ENCODE measurements around the gene NSL1.

Gene NSL1

DNA sequence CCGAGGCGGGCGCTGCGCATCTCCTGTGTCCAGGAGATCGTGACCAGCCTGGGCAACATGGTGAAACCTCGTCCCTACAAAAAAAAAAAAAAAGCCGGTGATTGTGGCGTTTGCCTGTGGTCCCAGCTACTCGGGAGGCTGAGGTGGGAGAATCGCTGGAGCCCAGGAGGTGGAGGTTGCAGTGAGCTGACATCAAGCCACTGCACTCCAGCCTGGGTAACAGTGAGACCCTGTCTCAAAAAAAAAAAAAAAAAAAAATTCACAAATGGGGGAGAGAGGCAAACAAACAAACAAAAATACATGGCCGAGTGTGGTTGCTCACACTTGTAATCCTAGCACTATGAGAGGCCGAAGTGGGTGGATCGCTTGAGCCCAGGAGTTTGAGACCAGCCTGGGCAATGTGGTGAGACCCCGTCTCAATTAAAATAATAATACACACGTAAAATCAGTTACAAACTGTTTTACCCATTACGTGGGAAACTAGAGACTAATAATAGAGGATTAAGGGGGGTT is 875 bp upstream of the NSL1 start:
- POLR2A ChIA-PET, result interaction anchor here (1.4 to 1.8 kb wide), 4 partner anchors 63 to 195 kb away, joined by 3 to 9 read pairs (median 3); partner anchors contain the start of gene FLVCR1
- CTCF ChIA-PET, result interaction anchor here (0.6 to 1.7 kb wide), 2 partner anchors 22 to 43 kb away, joined by 3 to 4 read pairs; no protein-coding TSS in a partner anchor
- DNase-seq (ENCODE audit: extremely low spot score), result no peak
- TF ChIP-seq L3MBTL2 (conservative IDR thresholded peaks at IDR 0.05), result no peak
- TF ChIP-seq, protein P1, sequence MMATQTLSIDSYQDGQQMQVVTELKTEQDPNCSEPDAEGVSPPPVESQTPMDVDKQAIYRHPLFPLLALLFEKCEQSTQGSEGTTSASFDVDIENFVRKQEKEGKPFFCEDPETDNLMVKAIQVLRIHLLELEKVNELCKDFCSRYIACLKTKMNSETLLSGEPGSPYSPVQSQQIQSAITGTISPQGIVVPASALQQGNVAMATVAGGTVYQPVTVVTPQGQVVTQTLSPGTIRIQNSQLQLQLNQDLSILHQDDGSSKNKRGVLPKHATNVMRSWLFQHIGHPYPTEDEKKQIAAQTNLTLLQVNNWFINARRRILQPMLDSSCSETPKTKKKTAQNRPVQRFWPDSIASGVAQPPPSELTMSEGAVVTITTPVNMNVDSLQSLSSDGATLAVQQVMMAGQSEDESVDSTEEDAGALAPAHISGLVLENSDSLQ (IDR thresholded peaks at IDR 0.05), result no peak
- no peak for TF ChIP-seq LEF1 (IDR thresholded peaks at IDR 0.05; ENCODE audit: borderline replicate concordance)
- TF ChIP-seq ZNF384 (IDR thresholded peaks at IDR 0.05), result peak; percentile 63; the same call in 1 of the 2 replicates
- TF ChIP-seq HDGF (IDR thresholded peaks at IDR 0.05; ENCODE audit: borderline replicate concordance), result no peak
- TF ChIP-seq FOXK2 (IDR thresholded peaks at IDR 0.05), result no peak
- no peak for TF ChIP-seq SUZ12 (IDR thresholded peaks at IDR 0.05)
- no peak for TF ChIP-seq FOXM1 (IDR thresholded peaks at IDR 0.05; ENCODE audit: borderline replicate concordance)
- no peak for TF ChIP-seq BHLHE40 (IDR thresholded peaks at IDR 0.05; ENCODE audit: borderline replicate concordance)

DNA sequence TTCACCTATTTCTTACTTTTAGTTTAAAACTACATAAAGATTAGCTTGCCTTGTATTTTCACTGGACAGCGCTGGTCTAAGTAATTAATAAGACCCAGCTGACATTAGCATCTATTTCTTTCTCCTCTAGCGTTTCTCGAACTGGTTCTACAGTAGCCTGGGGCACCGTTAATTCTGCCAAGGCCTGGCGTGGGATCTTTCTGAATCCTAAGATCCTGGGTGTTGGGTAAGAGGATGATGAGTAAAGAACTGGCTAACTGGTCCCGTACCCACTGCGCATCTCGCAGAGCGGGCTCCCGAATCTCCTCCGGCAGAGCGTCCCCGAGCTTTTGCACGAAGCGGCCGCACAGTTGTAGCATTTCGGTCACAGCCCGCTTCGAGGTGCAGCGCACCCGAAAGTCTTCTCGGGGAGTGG is 309 bp downstream of the NSL1 start:
- CTCF ChIA-PET, result interaction anchor here (0.6 to 1.1 kb wide), 4 partner anchors 41 to 335 kb away, joined by 4 to 5 read pairs (median 4); no protein-coding TSS in a partner anchor
- TF ChIP-seq L3MBTL2 (conservative IDR thresholded peaks at IDR 0.05) (peak; percentile 46; the same call in 1 of the 2 replicates), FOXA1 (IDR thresholded peaks at IDR 0.05) (no peak)
- peak; percentile 74 for DNase-seq (ENCODE audit: extremely low spot score)
- POLR2A ChIA-PET, result interaction anchor here (0.5 to 2.1 kb wide), 11 partner anchors 9 to 223 kb away, joined by 3 to 9 read pairs (median 3); partner anchors contain the start of gene FLVCR1

DNA sequence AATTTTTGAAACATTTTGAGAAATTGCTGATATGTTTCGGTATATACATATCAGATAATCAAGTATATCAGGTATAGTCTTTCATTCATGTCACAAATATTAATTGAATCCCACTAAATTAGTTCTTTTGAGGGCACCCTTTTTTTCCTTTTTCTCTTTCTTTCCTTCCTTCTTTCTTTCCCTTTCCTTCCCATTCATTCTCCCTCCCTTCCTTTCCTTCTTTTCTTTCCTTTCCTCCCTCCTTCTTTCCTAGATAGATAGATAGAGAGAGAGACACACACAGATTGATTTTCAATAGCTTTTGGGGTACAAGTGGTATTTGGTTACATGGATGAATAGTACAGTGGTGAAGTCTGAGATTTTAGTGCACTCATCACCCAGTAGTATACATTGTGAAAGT is 5.7 kb downstream of the NSL1 start:
- ChIA-PET POLR2A (no interaction called here), CTCF (interaction anchor here (1.9 kb wide), 1 partner anchor 121 kb away, joined by 5 read pairs; no protein-coding TSS in a partner anchor)
- no peak for DNase-seq (ENCODE audit: extremely low spot score)
- TF ChIP-seq LEF1 (IDR thresholded peaks at IDR 0.05; ENCODE audit: borderline replicate concordance) (no peak), ARNT (IDR thresholded peaks at IDR 0.05) (no peak), NFRKB (IDR thresholded peaks at IDR 0.05) (no peak), TARDBP (IDR thresholded peaks at IDR 0.05) (no peak), CTBP1 (IDR thresholded peaks at IDR 0.05; ENCODE audit: borderline replicate concordance) (no peak), BHLHE40 (IDR thresholded peaks at IDR 0.05; ENCODE audit: borderline replicate concordance) (no peak), SP1 (IDR thresholded peaks at IDR 0.05) (no peak), ELF4 (IDR thresholded peaks at IDR 0.05) (no peak), SUZ12 (IDR thresholded peaks at IDR 0.05) (no peak), HDGF (IDR thresholded peaks at IDR 0.05; ENCODE audit: borderline replicate concordance) (no peak), FOXA1 (IDR thresholded peaks at IDR 0.05) (no peak), ZNF384 (IDR thresholded peaks at IDR 0.05) (no peak), FOXM1 (IDR thresholded peaks at IDR 0.05; ENCODE audit: borderline replicate concordance) (no peak), L3MBTL2 (conservative IDR thresholded peaks at IDR 0.05) (no peak), FOXK2 (IDR thresholded peaks at IDR 0.05) (no peak)
- TF ChIP-seq, protein P1 (IDR thresholded peaks at IDR 0.05), result no peak

DNA sequence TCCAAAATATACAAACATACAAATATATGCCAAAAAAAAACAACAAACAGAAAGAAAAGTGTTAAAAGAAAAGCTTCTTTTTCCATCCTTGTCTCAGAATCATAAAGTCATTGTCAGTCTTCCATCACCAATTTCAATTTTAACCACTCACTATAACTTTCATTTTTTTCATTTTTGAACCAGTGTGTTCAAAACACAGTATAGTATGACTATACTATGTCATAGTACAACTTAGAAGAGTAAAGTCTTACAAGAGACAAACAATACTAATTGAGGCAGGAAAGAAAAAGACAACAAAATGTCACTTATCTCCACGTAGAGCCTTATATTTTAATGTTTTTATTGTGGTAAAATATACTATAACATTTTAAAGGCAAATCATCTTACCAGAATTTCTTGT is 7.6 kb downstream of the NSL1 start:
- TF ChIP-seq CTBP1 (IDR thresholded peaks at IDR 0.05; ENCODE audit: borderline replicate concordance) (no peak), HDGF (IDR thresholded peaks at IDR 0.05; ENCODE audit: borderline replicate concordance) (no peak), LEF1 (IDR thresholded peaks at IDR 0.05; ENCODE audit: borderline replicate concordance) (no peak), FOXM1 (IDR thresholded peaks at IDR 0.05; ENCODE audit: borderline replicate concordance) (no peak), SUZ12 (IDR thresholded peaks at IDR 0.05) (no peak), TARDBP (IDR thresholded peaks at IDR 0.05) (no peak), BHLHE40 (IDR thresholded peaks at IDR 0.05; ENCODE audit: borderline replicate concordance) (no peak), ARNT (IDR thresholded peaks at IDR 0.05) (no peak), SP1 (IDR thresholded peaks at IDR 0.05) (no peak), NFRKB (IDR thresholded peaks at IDR 0.05) (no peak), FOXK2 (IDR thresholded peaks at IDR 0.05) (no peak), ELF4 (IDR thresholded peaks at IDR 0.05) (no peak)
- no peak for DNase-seq (ENCODE audit: extremely low spot score)
- ChIA-PET CTCF (no interaction called here), POLR2A (no interaction called here)

DNA sequence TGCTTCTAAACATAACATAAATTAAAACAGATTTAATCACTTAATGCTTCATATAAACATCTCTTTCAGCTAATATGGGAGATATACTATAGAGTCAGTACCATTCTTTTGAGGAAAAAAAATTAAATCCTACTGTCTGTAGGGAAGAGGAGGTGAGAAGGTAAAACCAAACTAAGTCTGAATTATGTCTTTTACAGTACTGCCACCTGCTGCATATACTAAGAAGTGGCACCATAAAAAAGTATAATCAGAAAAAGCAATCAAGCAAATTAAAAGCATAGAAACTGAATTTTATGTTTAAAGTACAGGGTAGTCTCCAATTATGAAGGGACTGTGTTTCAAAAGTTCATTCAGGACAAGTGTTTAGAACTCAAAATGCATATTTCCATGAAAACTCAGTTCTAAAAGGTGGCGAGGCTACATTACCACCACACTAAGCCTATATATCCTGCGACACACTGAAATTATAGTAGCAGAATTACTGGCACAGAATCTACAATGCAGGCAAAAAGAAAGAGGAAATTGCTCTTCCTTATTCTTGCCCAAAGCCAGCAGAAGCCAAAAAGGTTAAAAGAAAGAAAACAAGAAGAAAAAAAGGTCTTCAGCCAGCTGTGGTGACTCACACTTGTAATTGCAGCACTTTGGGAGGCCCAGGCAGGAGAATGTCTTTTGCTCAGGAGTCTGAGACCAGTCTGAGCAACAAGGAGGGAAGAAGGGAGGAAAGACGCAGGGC is 9.0 kb downstream of the NSL1 start:
- ChIA-PET POLR2A (no interaction called here), CTCF (interaction anchor here (0.8 to 1.0 kb wide), 2 partner anchors 9 to 29 kb away, joined by 3 read pairs; no protein-coding TSS in a partner anchor)
- TF ChIP-seq LEF1 (IDR thresholded peaks at IDR 0.05; ENCODE audit: borderline replicate concordance) (no peak), FOXM1 (IDR thresholded peaks at IDR 0.05; ENCODE audit: borderline replicate concordance) (no peak), L3MBTL2 (conservative IDR thresholded peaks at IDR 0.05) (no peak), SUZ12 (IDR thresholded peaks at IDR 0.05) (no peak), FOXA1 (IDR thresholded peaks at IDR 0.05) (no peak), BHLHE40 (IDR thresholded peaks at IDR 0.05; ENCODE audit: borderline replicate concordance) (no peak), NFRKB (IDR thresholded peaks at IDR 0.05) (no peak)
- peak; percentile 20 for DNase-seq (ENCODE audit: extremely low spot score)

DNA sequence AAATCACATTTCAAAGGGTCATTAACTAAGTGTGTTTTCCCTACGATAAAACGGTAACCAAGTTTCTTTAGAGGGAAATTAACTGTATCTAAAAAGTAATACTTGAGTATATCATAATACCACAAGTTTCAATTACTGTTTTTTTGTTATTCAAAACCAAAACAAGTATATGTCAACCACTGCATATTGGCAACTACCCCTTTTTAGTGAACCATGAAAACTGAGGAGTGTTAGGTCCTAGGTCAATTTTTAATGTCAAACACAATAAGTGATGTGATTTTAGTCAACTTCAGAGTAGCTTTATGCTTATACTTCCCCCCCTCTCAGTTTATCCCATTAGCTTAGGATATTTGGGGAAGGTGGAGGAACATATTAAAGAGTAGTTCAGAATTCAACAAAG is 10.4 kb downstream of the NSL1 start:
- ChIA-PET POLR2A (interaction anchor here (1.6 kb wide), 1 partner anchor 10 kb away, joined by 6 read pairs; the partner anchor contains the start of gene NSL1), CTCF (interaction anchor here (1.3 kb wide), 1 partner anchor 116 kb away, joined by 7 read pairs; no protein-coding TSS in a partner anchor)
- DNase-seq (ENCODE audit: extremely low spot score), result no peak
- TF ChIP-seq CTBP1 (IDR thresholded peaks at IDR 0.05; ENCODE audit: borderline replicate concordance) (no peak), SUZ12 (IDR thresholded peaks at IDR 0.05) (no peak), FOXK2 (IDR thresholded peaks at IDR 0.05) (no peak), FOXM1 (IDR thresholded peaks at IDR 0.05; ENCODE audit: borderline replicate concordance) (no peak), ELF4 (IDR thresholded peaks at IDR 0.05) (no peak), TARDBP (IDR thresholded peaks at IDR 0.05) (no peak), SP1 (IDR thresholded peaks at IDR 0.05) (no peak), BHLHE40 (IDR thresholded peaks at IDR 0.05; ENCODE audit: borderline replicate concordance) (no peak), NFRKB (IDR thresholded peaks at IDR 0.05) (no peak), ZNF384 (IDR thresholded peaks at IDR 0.05) (no peak), LEF1 (IDR thresholded peaks at IDR 0.05; ENCODE audit: borderline replicate concordance) (no peak), FOXA1 (IDR thresholded peaks at IDR 0.05) (no peak), L3MBTL2 (conservative IDR thresholded peaks at IDR 0.05) (no peak), HDGF (IDR thresholded peaks at IDR 0.05; ENCODE audit: borderline replicate concordance) (no peak)
- TF ChIP-seq, protein P1 (IDR thresholded peaks at IDR 0.05), result no peak

Data from HEK293T (cell line).